ENCODE measurements around the gene COL6A3.

The COL6A3 gene

DNA sequence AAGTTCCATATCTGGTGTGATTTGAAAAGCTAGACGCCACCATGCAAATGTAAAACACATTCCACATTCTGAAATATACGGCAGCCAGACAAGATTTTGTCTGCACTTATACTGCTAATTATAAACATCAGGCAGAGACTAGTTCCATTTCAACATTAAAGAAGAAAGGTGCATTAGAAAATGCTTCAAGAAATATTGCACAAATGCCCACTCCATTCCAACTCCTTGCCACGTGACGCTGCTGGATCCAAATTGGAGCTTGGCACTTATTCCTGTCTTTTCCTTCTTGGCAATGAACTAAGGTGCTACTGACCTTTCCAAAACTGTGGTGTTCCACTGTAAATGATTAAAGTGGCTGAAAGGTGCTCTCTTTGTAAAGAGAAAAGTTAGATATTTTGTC lies 6.3 kb downstream of the COL6A3 start:
- TF ChIP-seq, protein P1, sequence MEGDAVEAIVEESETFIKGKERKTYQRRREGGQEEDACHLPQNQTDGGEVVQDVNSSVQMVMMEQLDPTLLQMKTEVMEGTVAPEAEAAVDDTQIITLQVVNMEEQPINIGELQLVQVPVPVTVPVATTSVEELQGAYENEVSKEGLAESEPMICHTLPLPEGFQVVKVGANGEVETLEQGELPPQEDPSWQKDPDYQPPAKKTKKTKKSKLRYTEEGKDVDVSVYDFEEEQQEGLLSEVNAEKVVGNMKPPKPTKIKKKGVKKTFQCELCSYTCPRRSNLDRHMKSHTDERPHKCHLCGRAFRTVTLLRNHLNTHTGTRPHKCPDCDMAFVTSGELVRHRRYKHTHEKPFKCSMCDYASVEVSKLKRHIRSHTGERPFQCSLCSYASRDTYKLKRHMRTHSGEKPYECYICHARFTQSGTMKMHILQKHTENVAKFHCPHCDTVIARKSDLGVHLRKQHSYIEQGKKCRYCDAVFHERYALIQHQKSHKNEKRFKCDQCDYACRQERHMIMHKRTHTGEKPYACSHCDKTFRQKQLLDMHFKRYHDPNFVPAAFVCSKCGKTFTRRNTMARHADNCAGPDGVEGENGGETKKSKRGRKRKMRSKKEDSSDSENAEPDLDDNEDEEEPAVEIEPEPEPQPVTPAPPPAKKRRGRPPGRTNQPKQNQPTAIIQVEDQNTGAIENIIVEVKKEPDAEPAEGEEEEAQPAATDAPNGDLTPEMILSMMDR (IDR thresholded peaks at IDR 0.05; ENCODE audit: insufficient read depth, low read depth, low read length, missing control alignments): no peak
- H3K4me3 ChIP-seq (ENCODE audit: low read length): no peak overlapping the region
- no peak for DNase-seq (ENCODE audit: low read depth)

DNA sequence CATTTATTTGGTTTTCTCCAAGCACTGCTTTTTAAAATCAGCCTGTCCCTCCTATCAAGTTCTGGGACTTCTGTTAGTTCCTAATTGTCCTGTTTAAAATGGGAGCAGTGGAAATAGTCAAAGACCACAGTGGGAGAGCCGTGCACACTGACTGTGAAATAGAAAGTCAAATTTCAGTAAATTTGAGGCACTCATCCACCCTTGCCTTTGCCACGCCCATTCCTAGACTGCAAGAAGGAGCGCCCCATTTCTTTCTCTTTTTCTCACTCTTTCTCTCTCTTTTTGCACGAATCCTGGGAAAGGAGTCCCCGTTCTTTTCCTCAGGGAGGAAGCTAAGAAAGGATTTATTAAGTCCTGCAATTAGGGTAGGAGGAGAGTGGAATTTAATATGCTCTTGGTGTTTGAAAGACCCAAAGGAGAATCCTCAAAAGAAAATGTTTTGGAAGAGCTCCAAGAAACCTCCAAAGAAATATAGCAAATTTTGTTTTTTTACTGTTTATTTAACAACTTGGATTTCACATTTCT lies 7.5 kb downstream of the COL6A3 start:
- H3K4me3 ChIP-seq (ENCODE audit: low read length): no peak overlapping the region
- DNase-seq (ENCODE audit: low read depth): no peak
- TF ChIP-seq, protein P1 (IDR thresholded peaks at IDR 0.05; ENCODE audit: insufficient read depth, low read depth, low read length, missing control alignments): no peak

DNA sequence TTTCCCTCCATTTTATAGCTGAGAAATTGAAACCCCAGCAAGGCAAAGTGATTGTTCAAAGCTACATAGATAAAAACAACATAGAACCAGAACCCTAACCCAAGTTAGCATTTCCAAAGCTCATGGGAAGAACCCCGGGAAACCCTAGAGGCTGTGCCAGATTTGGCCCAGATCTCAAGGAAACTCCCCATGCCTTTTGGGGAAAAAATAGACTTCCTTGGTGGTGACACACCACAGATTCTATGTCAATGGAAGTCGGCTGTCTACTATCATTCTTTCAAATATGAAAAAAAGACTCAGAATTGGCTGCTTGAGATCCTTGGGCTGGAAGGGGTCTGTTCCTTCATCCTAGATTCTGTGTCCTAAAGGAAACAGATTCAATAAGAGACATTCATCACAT lies 8.4 kb downstream of the COL6A3 start:
- H3K4me3 ChIP-seq (ENCODE audit: low read length): no peak overlapping the region
- TF ChIP-seq, protein P1 (IDR thresholded peaks at IDR 0.05; ENCODE audit: insufficient read depth, low read depth, low read length, missing control alignments): no peak
- no peak for DNase-seq (ENCODE audit: low read depth)

DNA sequence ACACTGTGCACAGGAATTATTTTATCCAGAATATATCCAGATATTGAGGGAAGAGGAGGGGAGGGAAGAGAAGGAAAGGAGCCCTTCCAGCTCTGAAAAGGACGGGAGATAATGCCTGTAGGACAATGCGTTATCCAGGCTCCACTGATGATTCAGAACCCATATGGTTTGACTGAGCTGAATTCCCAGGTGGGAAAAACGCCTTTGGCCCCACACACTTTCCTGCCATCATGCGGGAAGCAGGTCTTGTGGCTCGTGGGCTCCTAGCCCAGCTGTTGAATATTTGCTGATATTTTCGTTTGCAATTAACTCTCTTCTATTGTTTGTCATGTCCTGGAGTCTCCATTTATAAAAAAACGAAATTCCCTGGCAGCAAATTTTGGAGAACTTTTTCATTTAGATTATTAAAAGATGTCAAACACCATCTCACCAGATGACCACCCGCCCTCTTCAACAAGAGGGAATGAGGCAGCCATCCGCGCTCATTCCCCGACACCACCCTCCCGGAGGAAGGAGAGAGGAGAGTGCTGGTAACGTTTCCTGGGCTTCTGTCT lies 8.9 kb downstream of the COL6A3 start:
- TF ChIP-seq, protein P1 (IDR thresholded peaks at IDR 0.05; ENCODE audit: insufficient read depth, low read depth, low read length, missing control alignments): no peak
- no peak for DNase-seq (ENCODE audit: low read depth)
- no peak overlapping the region for H3K4me3 ChIP-seq (ENCODE audit: low read length)

DNA sequence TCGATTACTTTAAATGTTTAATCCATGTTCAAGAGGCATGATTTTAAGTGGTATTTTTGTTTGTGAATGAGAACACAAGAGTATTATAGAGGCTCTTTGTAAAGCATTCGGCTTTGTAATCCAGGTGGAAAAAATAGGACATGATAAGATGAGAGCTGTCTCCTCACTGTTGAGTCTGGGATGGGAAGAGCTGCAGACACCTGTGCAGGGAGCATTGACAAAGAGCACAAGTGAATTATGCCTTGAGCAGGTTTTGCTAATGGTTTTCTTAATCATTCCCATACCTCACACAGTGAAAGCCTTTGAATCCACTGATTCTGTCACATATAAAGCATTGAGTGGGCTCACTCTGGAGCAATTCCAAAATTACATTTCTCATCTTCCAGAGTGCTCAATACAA lies 9.6 kb downstream of the COL6A3 start:
- no peak overlapping the region for H3K4me3 ChIP-seq (ENCODE audit: low read length)
- no peak for DNase-seq (ENCODE audit: low read depth)

DNA sequence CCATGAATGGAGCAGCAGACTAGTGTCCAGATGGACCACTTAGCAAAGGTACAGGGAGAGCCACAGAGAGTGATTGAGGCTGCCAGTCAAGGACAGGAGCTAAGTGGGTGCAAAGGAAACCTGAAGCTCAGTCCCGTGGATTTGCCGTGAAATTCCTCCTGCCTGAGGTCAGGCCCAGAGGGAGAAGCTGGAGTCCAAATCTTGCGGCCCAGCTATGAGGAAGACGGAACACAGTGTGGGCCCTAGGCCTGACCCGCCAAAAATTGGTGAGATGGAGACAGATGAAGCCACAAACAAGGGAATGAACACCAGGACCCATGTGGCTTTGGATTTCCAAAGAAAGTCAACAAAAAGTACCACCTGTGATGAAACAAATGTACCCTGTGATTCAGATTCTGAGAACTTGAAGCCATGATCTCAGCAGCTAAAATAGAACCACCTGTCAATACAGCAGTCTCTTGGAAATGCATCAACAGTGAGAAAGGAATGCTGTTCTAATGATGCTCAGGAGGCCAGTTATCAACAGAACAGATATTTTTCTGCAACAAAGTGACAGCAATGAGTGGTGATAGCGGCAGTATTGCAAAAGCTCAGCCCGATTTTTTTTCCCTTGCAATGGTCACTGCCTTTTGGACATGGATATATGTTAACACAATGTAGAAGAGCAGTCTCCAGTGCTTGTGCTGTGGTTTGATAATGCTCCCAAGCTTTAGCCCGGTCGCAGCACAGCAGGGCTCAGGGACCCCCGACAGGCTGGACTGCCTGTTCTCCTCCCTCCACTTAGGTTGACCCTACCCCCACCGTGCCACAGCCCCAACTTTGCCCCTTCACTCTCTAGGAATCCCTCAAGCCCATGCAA lies 10.7 kb downstream of the COL6A3 start:
- no peak for DNase-seq (ENCODE audit: low read depth)
- no peak overlapping the region for H3K4me3 ChIP-seq (ENCODE audit: low read length)
- TF ChIP-seq, protein P1 (IDR thresholded peaks at IDR 0.05; ENCODE audit: insufficient read depth, low read depth, low read length, missing control alignments): no peak

More for the DNA sequence above, 9.6 kb downstream of the COL6A3 start:
- TF ChIP-seq, protein P1 (IDR thresholded peaks at IDR 0.05; ENCODE audit: insufficient read depth, low read depth, low read length, missing control alignments): no peak
